Measurements from ENCODE around the gene CC2D1B. TPM values are rescaled to one million over a fixed set of nuclear protein-coding genes. Genes with fewer than 3 reads are reported as not detected.
A peak's percentile ranks its signal among the peaks of the same experiment; 100 is the strongest.

Gene CC2D1B
- total RNA-seq, 1 donor from 2014 or later, result 45.4 TPM

- Histone ChIP-seq H3K4me3 (peak overlapping the region; percentile 87 to 91), H3K9me3 (no peaks in the 10 kb centered on the region), H3K36me3 (peaks cover 9 to 18% of the 10 kb centered on the region in 2 donors), H3K27ac (peak overlapping the region in 1 of 2 donors; percentile 96), H3K27me3 (no peaks in the 10 kb centered on the region), H3K4me1 (peaks cover 10 to 15% of the 10 kb centered on the region in 2 donors)
- DNase-seq (ENCODE audit: low spot score in 2 of 2), result no peak
- intact Hi-C loops (cut with DNase I), result loop anchor here (1.0 to 10.0 kb wide), 6 partner anchors 37 to 521 kb away; partner anchors contain the start of genes BTF3L4, CC2D1B, COA7 and ECHDC2
- TF ChIP-seq CTCF (IDR thresholded peaks at IDR 0.05), result no peak
Observed at GRCh38 chr1:52403566-52404115, 37.6 kb upstream of the CC2D1B start.

GRCh38 chr1:52402860-52403240 lies 36.8 kb upstream of the CC2D1B start:
- intact Hi-C loops (cut with DNase I), result loop anchor here (5.0 to 10.0 kb wide), 4 partner anchors 258 to 522 kb away; partner anchors contain the start of genes BTF3L4, COA7, ECHDC2 and SCP2
- H3K27me3 ChIP-seq, result no peaks in the 10 kb centered on the region
- H3K4me3 ChIP-seq, result no peak overlapping the region
- H3K9me3 ChIP-seq, result no peaks in the 10 kb centered on the region
- DNase-seq (ENCODE audit: low spot score in 2 of 2), result no peak
- H3K36me3 ChIP-seq, result peaks cover 3 to 10% of the 10 kb centered on the region in 2 donors
- H3K4me1 ChIP-seq, result peaks cover 10 to 15% of the 10 kb centered on the region in 2 donors
- no peak for TF ChIP-seq CTCF (IDR thresholded peaks at IDR 0.05)
- H3K27ac ChIP-seq, result no peak overlapping the region

GRCh38 chr1:52400131-52400530 lies 34.1 kb upstream of the CC2D1B start:
- Histone ChIP-seq H3K4me3 (no peak overlapping the region), H3K9me3 (no peaks in the 10 kb centered on the region), H3K4me1 (peaks cover 3 to 6% of the 10 kb centered on the region in 2 donors), H3K27ac (no peak overlapping the region), H3K27me3 (no peaks in the 10 kb centered on the region), H3K36me3 (no peaks in the 10 kb centered on the region)
- intact Hi-C loops (cut with DNase I), result loop anchor here (5.0 to 10.0 kb wide), 4 partner anchors 255 to 525 kb away; partner anchors contain the start of genes BTF3L4, COA7, ECHDC2 and SCP2
- DNase-seq (ENCODE audit: low spot score in 2 of 2), result no peak
- no peak for TF ChIP-seq CTCF (IDR thresholded peaks at IDR 0.05)

GRCh38 chr1:52399629-52400028 lies 33.6 kb upstream of the CC2D1B start:
- no peaks in the 10 kb centered on the region for H3K36me3 ChIP-seq
- DNase-seq (ENCODE audit: low spot score in 2 of 2), result no peak
- H3K27me3 ChIP-seq, result no peaks in the 10 kb centered on the region
- H3K27ac ChIP-seq, result no peak overlapping the region
- peaks cover 3 to 4% of the 10 kb centered on the region in 2 donors for H3K4me1 ChIP-seq
- intact Hi-C loops (cut with DNase I), result loop anchor here (5.0 to 10.0 kb wide), 4 partner anchors 255 to 525 kb away; partner anchors contain the start of genes BTF3L4, COA7, ECHDC2 and SCP2
- H3K4me3 ChIP-seq, result no peak overlapping the region
- H3K9me3 ChIP-seq, result no peaks in the 10 kb centered on the region
- no peak for TF ChIP-seq CTCF (IDR thresholded peaks at IDR 0.05)

DNA sequence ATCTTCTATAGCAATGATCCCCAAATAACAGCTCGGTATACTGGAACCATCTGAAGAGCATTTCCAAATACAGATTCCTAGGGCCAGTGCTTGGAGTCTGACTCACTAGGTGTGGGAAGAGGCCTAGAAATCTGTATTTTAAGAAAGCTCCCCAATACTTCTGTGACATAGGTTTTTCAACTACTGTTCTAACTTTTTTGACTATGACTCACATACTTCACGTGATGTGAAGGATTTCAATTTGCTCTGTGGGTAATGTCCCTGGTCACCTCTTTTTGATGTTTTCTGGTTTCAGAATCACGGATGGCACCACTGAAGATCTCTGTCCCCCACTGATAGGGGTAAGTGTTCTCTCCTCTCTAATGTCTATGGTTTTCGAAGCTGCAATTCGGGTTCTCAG lies 27.2 kb upstream of the CC2D1B start:
- H3K27ac ChIP-seq, result no peak overlapping the region
- intact Hi-C loops (cut with DNase I), result no loop called here
- no peak for DNase-seq (ENCODE audit: low spot score in 2 of 2)
- H3K27me3 ChIP-seq, result no peaks in the 10 kb centered on the region
- no peak for TF ChIP-seq CTCF (IDR thresholded peaks at IDR 0.05)
- H3K9me3 ChIP-seq, result no peaks in the 10 kb centered on the region
- H3K36me3 ChIP-seq, result no peaks in the 10 kb centered on the region
- no peak overlapping the region for H3K4me3 ChIP-seq
- H3K4me1 ChIP-seq, result no peaks in the 10 kb centered on the region

All from ascending aorta (tissue), 2 donors.